HepG2 (cell line): ENCODE measurements around the gene GNB1. TPM values are rescaled to one million over a fixed set of nuclear protein-coding genes. Genes with fewer than 3 reads are reported as not detected.

Experiments used
- CCAR2 ChIP-seq: fragments of 200-400 bp; formaldehyde crosslinking; optimal IDR thresholded peaks from 2 replicates; pipeline ENCODE3; 2018; ENCODE audit warnings: low read depth, mild to moderate bottlenecking, low read length, moderate library complexity
- CENPBD1 ChIP-seq: sonication (generic); formaldehyde crosslinking; IDR thresholded peaks from 2 replicates; pipeline ENCODE4 v1.8.0; 2022; ENCODE audit warnings: missing genetic modification reagents, low read depth, mild to moderate bottlenecking, borderline replicate concordance
- CTCF ChIP-seq: sonication (generic); formaldehyde crosslinking; IDR thresholded peaks from 2 replicates; pipeline ENCODE4 v1.5.0; 2020; ENCODE audit warnings: mild to moderate bottlenecking, missing genetic modification reagents, moderate library complexity
- ETV5 ChIP-seq: IDR thresholded peaks from 2 replicates; pipeline ENCODE4 v1.6.1; 2018; ENCODE audit warnings: missing biosample characterization, missing genetic modification reagents, inconsistent platforms, borderline replicate concordance
- EZH2 ChIP-seq: conservative IDR thresholded peaks from 2 replicates; pipeline ENCODE4 v1.6.1; 2012; ENCODE audit warnings: mild to moderate bottlenecking, low read depth, low read length, moderate library complexity
- MATR3 ChIP-seq: sonication (generic); formaldehyde crosslinking; IDR thresholded peaks from 2 replicates; pipeline ENCODE4 v1.4.0; 2020; ENCODE audit warnings: missing genetic modification reagents
- MYC ChIP-seq: sonication (generic); formaldehyde crosslinking; IDR thresholded peaks from 2 replicates; pipeline ENCODE4 v1.9.0; 2021; ENCODE audit warnings: missing genetic modification reagents, borderline replicate concordance
- MYNN ChIP-seq: sonication (generic); formaldehyde crosslinking; IDR thresholded peaks from 2 replicates; pipeline ENCODE4 v1.4.0; 2020; ENCODE audit warnings: mild to moderate bottlenecking, low read depth, missing genetic modification reagents
- NAIF1 ChIP-seq: sonication (generic); formaldehyde crosslinking; IDR thresholded peaks from 2 replicates; pipeline ENCODE4 v1.5.0; 2020; ENCODE audit warnings: mild to moderate bottlenecking, missing genetic modification reagents, borderline replicate concordance
- PHF5A ChIP-seq: IDR thresholded peaks from one replicate; pipeline ENCODE4 v1.6.1; 2018; ENCODE audit warnings: low read depth, missing genetic modification reagents; ENCODE audit not compliant: unreplicated experiment
- SETDB1 ChIP-seq: sonication (generic); formaldehyde crosslinking; IDR thresholded peaks from 2 replicates; pipeline ENCODE4 v1.5.1; 2020; ENCODE audit warnings: missing genetic modification reagents, mild to moderate bottlenecking, borderline replicate concordance
- TFDP1 ChIP-seq: IDR thresholded peaks from 2 replicates; pipeline ENCODE4 v1.6.1; 2016; ENCODE audit warnings: missing compliant biosample characterization, missing genetic modification reagents, borderline replicate concordance
- YY1 ChIP-seq: IDR thresholded peaks from 2 replicates; pipeline ENCODE4 v1.6.1; 2011; ENCODE audit warnings: low read length, low read depth, moderate library complexity, mild to moderate bottlenecking; ENCODE audit not compliant: insufficient read depth, insufficient replicate concordance
- ZNF496 ChIP-seq: sonication (generic); formaldehyde crosslinking; IDR thresholded peaks from 2 replicates; pipeline ENCODE4 v1.8.1; 2023; ENCODE audit warnings: mild to moderate bottlenecking, moderate library complexity, missing genetic modification reagents; ENCODE audit not compliant: insufficient replicate concordance
- ZNF609 ChIP-seq: sonication (generic); formaldehyde crosslinking; IDR thresholded peaks from 2 replicates; pipeline ENCODE4 v1.4.0; 2020; ENCODE audit warnings: mild to moderate bottlenecking, missing genetic modification reagents, borderline replicate concordance
- ZXDC ChIP-seq: sonication (generic); formaldehyde crosslinking; IDR thresholded peaks from 2 replicates; pipeline ENCODE4 v1.5.0; 2020; ENCODE audit warnings: mild to moderate bottlenecking, missing genetic modification reagents
- polyA plus RNA-seq, 8 experiments: library from polyadenylated mRNA; depleted of rRNA in 3 of 8; stranded (reverse) in 7 of 8; unstranded in 1 of 8; fragments of >200 nt; fragmentation: Illumina TruSeq in 4 of 8; extraction: Trizol in 4 of 8; gene quantifications; 2 replicates each; pipeline versions ENCODE4 v1.2.1 to v1.2.3, GENCODE V29; 2011 to 2016; ENCODE audit warnings: low read depth in 4 of 8, missing spikeins in 1 of 8, mixed read lengths in 1 of 8; ENCODE audit not compliant: insufficient read depth in 1 of 8
- total RNA-seq, 5 experiments: library from RNA; depleted of rRNA; stranded (reverse); fragments of >200 nt; fragmentation: Illumina TruSeq; extraction: Trizol; gene quantifications; 2 replicates each; pipeline ENCODE4 v1.2.3, GENCODE V29; 2016; ENCODE audit warnings: low read depth in 1 of 5

The GNB1 gene
- total and polyA plus RNA-seq, 2 of the 13 experiments (the other 11 are each of a cell fraction or from before 2014, with no cell fraction given): 66.2 to 327 TPM

GRCh38 chr1:1922956-1923833, 32.3 kb upstream of the GNB1 start (continued):
- TF ChIP-seq ZNF609 (CRISPR knock-in tag): peak; percentile 23; the same call in 1 of the 2 replicates
- no peak for TF ChIP-seq TFDP1 (CRISPR knock-in tag)
- no peak for TF ChIP-seq ETV5 (CRISPR knock-in tag)
- TF ChIP-seq CENPBD1: no peak
- TF ChIP-seq MYC (CRISPR knock-in tag): peak; percentile 54; the same call in 1 of the 2 replicates
- no peak for TF ChIP-seq NAIF1 (CRISPR knock-in tag)
- TF ChIP-seq ZXDC (CRISPR knock-in tag): peak; percentile 99
- no peak for TF ChIP-seq ZNF496
- no peak for TF ChIP-seq MATR3 (CRISPR knock-in tag)
- TF ChIP-seq MYNN (CRISPR knock-in tag): no peak
- TF ChIP-seq PHF5A (CRISPR knock-in tag): no peak
- TF ChIP-seq YY1: peak; percentile 13
- TF ChIP-seq SETDB1: no peak
- peak; percentile 33 for TF ChIP-seq CTCF (CRISPR knock-in tag)
- no peak for TF ChIP-seq CCAR2
- TF ChIP-seq EZH2: no peak
